Ishikawa (cell line): ENCODE measurements around the gene TNIK.

Experiments used
- CEBPB ChIP-seq: IDR thresholded peaks from 2 replicates; pipeline ENCODE4 v1.6.1; 2012
- CREB1 ChIP-seq: IDR thresholded peaks from 2 replicates; pipeline ENCODE4 v1.6.1; 2012; ENCODE audit warnings: low read depth
- EGR1 ChIP-seq: IDR thresholded peaks from 2 replicates; pipeline ENCODE4 v1.6.1; 2012
- EP300 ChIP-seq: IDR thresholded peaks from 2 replicates; pipeline ENCODE4 v1.6.1; 2012; ENCODE audit warnings: borderline replicate concordance
- FOXM1 ChIP-seq: IDR thresholded peaks from 2 replicates; pipeline ENCODE4 v1.6.1; 2012; ENCODE audit warnings: low read depth, borderline replicate concordance
- NFIC ChIP-seq: IDR thresholded peaks from 2 replicates; pipeline ENCODE4 v1.6.1; 2012
- RAD21 ChIP-seq: IDR thresholded peaks from 2 replicates; pipeline ENCODE4 v1.6.1; 2012; ENCODE audit warnings: low read depth
- TAF1 ChIP-seq: IDR thresholded peaks from 2 replicates; pipeline ENCODE4 v1.6.1; 2012; ENCODE audit warnings: low read depth, mild to moderate bottlenecking
- TCF12 ChIP-seq: IDR thresholded peaks from 2 replicates; pipeline ENCODE4 v1.6.1; 2012; ENCODE audit warnings: low read depth
- TEAD4 ChIP-seq: IDR thresholded peaks from 2 replicates; pipeline ENCODE4 v1.6.1; 2012
- YY1 ChIP-seq: IDR thresholded peaks from 2 replicates; pipeline ENCODE4 v1.6.1; 2012; ENCODE audit warnings: low read depth
- ZBTB7A ChIP-seq: IDR thresholded peaks from 2 replicates; pipeline ENCODE4 v1.6.1; 2012; ENCODE audit warnings: low read depth
- TF ChIP-seq, protein P1 (sequence below): IDR thresholded peaks from 2 replicates; pipeline ENCODE4 v1.6.1; 2012
- TF ChIP-seq, protein P2 (sequence below): IDR thresholded peaks from 2 replicates; pipeline ENCODE4 v1.6.1; 2012; ENCODE audit warnings: low read depth, mild to moderate bottlenecking
- TF ChIP-seq, protein P3 (sequence below): IDR thresholded peaks from 2 replicates; pipeline ENCODE4 v1.6.1; 2012

TNIK gene

DNA sequence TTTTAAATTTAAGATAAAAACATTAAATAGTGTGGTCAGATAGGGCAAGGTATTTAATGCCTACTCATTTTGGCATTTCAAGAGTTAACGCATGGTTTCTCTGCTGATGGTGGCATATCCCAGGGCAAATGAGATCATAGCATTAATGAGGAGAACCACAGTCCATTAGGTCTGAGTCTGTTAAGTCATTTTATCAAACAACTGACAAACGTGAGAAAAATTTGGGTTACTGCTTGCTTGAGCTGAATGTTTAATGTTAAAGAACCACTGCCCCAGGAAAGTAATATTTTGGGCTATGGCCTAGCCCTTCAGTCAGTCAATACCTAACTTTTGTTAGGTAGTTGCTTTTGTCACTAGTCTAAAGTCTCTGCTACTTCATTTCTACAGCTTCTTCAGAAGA lies 395.7 kb downstream of the TNIK start:
- TF ChIP-seq FOXM1: no peak
- no peak for TF ChIP-seq ZBTB7A
- no peak for TF ChIP-seq CREB1
- TF ChIP-seq RAD21: no peak
- TF ChIP-seq TEAD4: no peak
- TF ChIP-seq EGR1: no peak
- TF ChIP-seq, protein P1, sequence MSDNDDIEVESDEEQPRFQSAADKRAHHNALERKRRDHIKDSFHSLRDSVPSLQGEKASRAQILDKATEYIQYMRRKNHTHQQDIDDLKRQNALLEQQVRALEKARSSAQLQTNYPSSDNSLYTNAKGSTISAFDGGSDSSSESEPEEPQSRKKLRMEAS: no peak
- TF ChIP-seq, protein P2, sequence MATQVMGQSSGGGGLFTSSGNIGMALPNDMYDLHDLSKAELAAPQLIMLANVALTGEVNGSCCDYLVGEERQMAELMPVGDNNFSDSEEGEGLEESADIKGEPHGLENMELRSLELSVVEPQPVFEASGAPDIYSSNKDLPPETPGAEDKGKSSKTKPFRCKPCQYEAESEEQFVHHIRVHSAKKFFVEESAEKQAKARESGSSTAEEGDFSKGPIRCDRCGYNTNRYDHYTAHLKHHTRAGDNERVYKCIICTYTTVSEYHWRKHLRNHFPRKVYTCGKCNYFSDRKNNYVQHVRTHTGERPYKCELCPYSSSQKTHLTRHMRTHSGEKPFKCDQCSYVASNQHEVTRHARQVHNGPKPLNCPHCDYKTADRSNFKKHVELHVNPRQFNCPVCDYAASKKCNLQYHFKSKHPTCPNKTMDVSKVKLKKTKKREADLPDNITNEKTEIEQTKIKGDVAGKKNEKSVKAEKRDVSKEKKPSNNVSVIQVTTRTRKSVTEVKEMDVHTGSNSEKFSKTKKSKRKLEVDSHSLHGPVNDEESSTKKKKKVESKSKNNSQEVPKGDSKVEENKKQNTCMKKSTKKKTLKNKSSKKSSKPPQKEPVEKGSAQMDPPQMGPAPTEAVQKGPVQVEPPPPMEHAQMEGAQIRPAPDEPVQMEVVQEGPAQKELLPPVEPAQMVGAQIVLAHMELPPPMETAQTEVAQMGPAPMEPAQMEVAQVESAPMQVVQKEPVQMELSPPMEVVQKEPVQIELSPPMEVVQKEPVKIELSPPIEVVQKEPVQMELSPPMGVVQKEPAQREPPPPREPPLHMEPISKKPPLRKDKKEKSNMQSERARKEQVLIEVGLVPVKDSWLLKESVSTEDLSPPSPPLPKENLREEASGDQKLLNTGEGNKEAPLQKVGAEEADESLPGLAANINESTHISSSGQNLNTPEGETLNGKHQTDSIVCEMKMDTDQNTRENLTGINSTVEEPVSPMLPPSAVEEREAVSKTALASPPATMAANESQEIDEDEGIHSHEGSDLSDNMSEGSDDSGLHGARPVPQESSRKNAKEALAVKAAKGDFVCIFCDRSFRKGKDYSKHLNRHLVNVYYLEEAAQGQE: no peak
- TF ChIP-seq NFIC: no peak
- TF ChIP-seq YY1: no peak
- TF ChIP-seq EP300: no peak
- no peak for TF ChIP-seq TAF1
- no peak for TF ChIP-seq CEBPB

DNA sequence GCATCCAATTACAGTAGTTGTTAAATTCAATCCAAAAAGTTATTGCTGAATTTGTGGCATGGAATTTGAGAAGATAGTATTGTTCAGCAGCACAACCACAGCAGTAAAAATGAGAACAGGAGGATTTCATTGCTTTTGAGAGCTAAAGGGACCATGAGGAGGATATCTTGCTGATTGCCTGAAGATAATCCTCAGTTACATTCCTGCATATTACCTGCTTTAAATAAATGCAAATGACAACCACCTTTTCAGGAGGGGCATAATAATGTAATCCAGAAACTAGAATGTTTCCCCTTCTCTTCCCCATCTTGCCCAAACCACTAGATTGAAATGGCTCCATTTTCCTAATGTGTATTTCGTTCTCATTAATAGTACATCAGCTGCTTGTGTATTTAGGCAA lies 398.5 kb downstream of the TNIK start:
- TF ChIP-seq FOXM1 (no peak), TCF12 (no peak), YY1 (no peak), TEAD4 (no peak), TAF1 (no peak), EP300 (no peak), RAD21 (no peak), CREB1 (no peak), ZBTB7A (no peak), NFIC (no peak), CEBPB (no peak), EGR1 (no peak)
- TF ChIP-seq, protein P1: no peak
- TF ChIP-seq, protein P2: no peak
- TF ChIP-seq, protein P3, sequence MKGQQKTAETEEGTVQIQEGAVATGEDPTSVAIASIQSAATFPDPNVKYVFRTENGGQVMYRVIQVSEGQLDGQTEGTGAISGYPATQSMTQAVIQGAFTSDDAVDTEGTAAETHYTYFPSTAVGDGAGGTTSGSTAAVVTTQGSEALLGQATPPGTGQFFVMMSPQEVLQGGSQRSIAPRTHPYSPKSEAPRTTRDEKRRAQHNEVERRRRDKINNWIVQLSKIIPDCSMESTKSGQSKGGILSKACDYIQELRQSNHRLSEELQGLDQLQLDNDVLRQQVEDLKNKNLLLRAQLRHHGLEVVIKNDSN: no peak

DNA sequence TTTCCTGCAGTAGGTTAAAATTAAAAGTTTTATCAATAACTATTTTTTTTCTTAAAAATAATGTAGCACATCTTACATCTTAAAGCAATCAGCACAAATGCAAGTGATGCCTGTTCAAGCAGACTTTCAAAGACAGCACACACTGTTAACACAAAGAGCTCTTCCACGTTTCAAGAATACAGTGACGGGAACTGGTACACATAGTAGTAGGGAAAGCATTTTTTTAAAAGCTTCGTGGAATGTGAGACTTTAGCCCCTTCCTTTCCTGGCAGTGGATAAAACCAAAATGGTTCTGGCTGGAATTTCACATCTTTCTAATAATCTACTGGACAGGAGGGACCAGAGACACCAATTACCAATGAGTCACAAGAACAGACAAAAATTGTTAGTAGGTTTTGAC lies 400.2 kb downstream of the TNIK start:
- TF ChIP-seq CEBPB: no peak
- TF ChIP-seq CREB1: no peak
- TF ChIP-seq, protein P1: no peak
- no peak for TF ChIP-seq EGR1
- TF ChIP-seq, protein P3: no peak
- TF ChIP-seq TEAD4: no peak
- TF ChIP-seq TCF12: no peak
- no peak for TF ChIP-seq NFIC

DNA sequence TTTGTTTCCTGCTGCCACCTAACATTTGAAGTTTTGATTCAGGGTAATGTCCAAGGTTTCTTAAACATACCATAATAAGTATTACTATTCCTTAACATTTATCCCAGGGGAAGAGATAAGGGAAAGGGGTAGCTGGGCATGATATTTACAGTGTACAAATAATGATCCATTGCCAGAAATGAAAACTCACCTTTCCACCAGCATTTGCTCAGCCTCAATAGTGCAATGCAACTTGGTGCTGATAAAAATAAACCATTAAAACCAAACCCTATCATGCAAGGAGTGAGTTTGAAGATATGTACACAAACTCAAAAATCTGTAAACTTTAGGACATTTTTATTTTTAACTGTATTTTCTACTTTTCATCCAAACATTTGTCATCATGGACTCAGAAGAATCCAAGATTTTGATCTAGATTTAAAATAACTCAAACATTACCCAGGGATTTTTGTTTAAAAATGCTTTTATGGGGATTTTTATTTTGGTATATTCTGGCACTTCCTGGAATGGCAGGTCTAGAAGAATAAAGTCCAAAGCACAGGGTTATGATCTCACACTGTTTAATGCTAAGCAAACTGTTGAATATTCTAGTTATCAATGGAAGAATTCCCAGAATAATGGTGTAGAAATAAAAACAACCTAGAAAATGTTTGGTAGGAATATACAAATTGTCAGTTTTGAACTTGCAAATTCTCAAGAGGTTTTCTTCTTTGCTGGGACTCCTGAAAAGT lies 401.2 kb downstream of the TNIK start:
- TF ChIP-seq, protein P2: no peak
- TF ChIP-seq RAD21: no peak
- TF ChIP-seq CEBPB: no peak
- TF ChIP-seq EP300: no peak
